GM08714 (cell line): ENCODE data around the gene FADS2.

Experiments used
- H3K4me3 ChIP-seq: fragments of 200-500 bp; sonication (Bioruptor generic); 2 replicates; pipeline ENCODE4 v1.5.1; 2014; ENCODE audit warnings: mild to moderate bottlenecking, low read length, inconsistent platforms
- ZNF274 ChIP-seq: IDR thresholded peaks from 2 replicates; pipeline ENCODE4 v1.6.1; 2012; ENCODE audit warnings: mild to moderate bottlenecking, low read depth, low read length

Gene FADS2

GRCh38 chr11:61827571-61828378 lies at the start of gene FADS2:
Gene FADS2, plus strand, starts transcription at chr11:61828300. Its CDS starts 91 bp downstream, at chr11:61828391.
- H3K4me3 ChIP-seq, result peak within 1 kb of the TSS; percentile 79
- no peak for TF ChIP-seq ZNF274

DNA sequence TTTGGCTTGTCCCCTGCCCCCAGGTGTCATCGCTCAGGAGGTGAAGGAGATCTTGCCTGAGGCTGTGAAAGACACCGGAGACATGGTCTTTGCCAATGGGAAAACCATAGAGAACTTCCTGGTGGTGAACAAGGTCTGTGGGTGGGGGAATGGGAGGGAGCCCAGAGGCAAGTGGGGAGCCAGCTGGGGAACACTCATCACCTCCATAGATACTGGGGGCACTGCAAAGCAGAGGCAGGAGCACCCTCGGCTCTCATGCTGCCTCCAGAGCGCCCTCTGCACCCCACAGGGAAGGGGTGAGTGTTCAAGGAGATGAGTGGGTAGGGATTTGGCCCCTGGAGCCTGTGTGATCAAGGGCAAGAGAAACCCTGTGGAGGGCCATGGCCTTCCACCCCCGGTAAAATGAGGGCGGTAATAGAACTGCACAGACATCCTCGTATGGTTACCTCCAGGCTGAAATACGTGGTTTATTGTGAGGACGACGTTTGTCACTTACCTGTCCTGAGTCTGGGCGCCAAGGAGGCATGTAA lies 49.7 kb upstream of the FADS2 start:
- no peak overlapping the region for H3K4me3 ChIP-seq
- no peak for TF ChIP-seq ZNF274

- no peak for TF ChIP-seq ZNF274
These were observed 49.0 kb upstream of the FADS2 start for GRCh38 chr11:61778920-61779650.

DNA sequence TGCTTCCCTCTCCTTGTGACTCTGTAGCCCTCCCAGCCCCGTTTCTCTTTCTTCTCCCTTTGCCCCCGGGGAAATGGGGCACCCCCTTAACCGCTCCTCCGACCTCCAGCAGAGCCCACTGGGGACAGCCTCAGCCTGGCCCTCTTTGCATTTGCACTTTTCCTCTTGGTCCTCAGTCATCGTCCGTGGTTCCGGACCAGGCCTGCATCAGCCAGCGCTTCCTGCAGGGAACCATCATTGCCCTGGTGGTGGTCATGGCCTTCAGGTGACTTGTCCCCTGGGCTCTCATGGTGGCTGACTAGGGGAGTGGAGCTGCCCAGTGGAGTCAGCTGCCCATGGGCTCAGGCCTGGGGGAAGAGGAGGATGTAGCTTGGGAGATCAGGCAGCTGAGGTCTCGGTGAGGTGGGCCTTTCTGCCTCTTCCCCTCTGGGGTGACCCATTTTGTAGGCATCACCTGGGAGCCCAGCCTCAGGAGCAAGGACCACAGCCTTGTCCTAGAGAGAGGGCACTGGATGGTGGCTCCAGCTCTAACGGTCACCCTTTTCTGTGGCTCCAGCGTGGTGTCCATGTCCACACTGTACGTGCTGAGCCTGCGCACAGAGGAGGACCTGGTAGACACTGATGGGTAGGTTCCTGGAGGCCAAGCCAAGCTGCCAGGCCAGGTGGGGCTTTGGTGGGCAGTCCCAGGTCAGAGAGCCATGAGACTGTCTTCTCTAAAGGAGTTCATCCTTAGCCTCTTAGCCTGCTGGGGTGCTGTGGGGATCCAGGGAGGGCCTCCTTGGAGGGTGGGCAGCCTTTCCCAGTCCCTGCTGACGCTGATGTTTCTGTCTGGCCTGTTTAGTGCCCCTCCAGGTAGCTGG lies 48.2 kb upstream of the FADS2 start:
- H3K4me3 ChIP-seq, result no peak overlapping the region
- TF ChIP-seq ZNF274, result no peak

More at GRCh38 chr11:61778920-61779650, 49.0 kb upstream of the FADS2 start:
- H3K4me3 ChIP-seq, result no peak overlapping the region

- TF ChIP-seq ZNF274, result no peak
These were observed 47.4 kb upstream of the FADS2 start for GRCh38 chr11:61780581-61781162.

DNA sequence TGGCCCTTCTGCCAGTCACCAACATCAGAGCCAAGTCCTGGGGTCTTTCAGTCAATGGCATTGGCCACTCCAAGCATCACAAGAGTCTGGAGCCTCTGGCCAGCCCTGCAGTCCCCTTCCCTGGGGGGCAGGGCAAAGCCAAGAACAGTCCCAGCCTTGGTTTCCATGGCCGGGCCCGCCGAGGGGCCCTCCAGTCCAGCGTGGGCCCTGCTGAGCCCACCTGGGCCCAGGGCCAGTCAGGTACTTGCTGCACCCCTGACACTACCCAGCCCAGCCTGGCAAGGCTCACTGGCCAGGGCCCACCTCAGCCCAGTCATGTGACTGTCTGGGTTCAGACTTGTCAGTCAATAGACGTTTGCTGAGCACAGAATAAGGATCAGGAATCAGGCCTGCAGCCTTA lies 46.5 kb upstream of the FADS2 start:
- TF ChIP-seq ZNF274, result no peak
- no peak overlapping the region for H3K4me3 ChIP-seq

More at GRCh38 chr11:61780581-61781162, 47.4 kb upstream of the FADS2 start:
- H3K4me3 ChIP-seq, result no peak overlapping the region

DNA sequence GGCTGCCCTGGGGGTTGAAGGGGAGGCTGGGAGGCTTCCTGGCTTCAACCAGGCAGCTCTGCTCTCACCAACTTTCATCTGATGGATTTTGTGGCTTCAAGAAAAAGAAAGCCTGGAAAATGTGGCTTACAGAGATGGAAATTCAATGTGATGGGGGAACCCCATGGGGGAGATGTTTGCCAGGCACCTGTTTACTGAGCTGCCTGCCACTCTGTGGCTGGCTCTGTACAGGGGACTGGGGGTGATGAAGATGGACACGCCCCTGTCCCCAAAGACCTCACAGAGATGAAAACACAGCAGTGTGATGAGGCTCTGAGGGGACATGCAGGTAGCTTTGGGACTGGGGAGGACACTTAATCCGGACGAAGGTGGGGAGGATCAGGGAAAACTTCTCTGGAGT lies 45.8 kb upstream of the FADS2 start:
- no peak overlapping the region for H3K4me3 ChIP-seq
- no peak for TF ChIP-seq ZNF274

DNA sequence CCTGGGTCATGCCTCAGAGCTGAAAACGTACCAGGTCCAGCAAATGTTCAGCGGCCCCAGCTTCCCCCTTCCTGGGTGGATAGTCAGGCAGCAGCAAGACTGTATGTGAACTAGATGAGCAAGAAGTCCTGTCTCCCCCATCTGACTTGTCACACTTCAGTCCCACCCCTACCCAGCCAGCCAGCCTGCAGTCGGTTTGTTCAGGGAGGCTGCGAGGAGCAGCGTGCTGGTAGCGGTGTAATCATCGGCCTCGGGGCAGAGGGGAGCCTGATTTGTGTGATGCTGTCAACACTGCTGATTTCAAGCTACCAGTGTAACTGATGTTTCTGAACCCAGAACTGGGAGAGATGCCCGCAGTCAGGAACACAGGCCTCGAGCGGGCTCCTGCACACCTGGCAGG lies 45.3 kb upstream of the FADS2 start:
- TF ChIP-seq ZNF274, result no peak
- H3K4me3 ChIP-seq, result no peak overlapping the region

DNA sequence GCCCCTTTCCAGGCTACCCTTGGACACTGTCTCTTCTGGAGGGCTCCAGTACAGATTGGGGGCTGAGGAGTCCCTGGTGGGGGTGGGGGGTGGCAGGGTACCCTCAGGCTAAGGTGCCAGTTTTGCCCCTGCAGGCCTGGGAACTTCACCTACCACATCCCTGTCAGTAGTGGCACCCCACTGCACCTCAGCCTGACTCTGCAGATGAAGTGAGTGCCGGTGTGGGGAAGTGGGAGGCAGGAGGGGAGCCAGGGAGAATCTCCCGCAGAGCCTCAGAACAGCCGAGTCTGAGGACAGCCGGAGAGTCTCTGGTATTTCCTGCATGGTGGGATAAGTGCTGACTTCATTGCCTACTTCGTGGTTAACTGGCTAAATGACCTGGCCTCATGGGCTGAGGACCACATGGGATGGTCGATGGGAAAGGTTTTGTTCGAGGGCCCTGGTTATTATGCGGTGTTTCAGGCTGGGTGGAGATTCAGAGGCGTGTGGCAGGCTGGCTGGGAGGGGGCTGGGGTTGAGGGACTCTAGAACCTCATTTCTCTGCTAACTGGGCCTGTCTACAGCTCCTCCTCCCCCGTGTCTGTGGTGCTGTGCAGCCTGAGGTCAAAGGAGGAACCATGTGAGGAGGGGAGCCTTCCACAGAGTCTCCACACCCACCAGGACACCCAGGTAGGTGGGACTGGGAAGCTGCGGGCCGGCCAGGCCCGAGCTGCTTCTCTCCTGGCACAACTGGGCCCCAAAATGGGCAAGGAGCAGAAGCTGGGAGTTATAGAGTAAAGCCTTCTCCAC lies 44.2 kb upstream of the FADS2 start:
- TF ChIP-seq ZNF274, result no peak
- no peak overlapping the region for H3K4me3 ChIP-seq

DNA sequence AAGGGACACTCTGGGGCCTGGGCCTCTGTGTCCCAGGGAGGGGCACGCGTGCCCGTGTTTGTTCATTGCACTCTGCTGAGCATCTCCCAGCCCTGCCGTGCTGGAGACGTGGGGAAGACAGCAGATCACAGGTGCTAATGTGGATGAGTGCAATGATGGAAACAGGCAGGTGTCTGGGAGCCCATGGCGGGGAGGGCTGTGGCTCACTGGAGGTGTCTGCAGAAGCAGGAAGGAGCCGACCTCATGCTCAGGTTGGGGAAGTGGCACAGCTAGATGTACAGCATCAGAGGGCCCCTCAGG lies 43.6 kb upstream of the FADS2 start:
- TF ChIP-seq ZNF274, result no peak
- no peak overlapping the region for H3K4me3 ChIP-seq

GRCh38 chr11:61785837-61786402 lies 42.2 kb upstream of the FADS2 start:
- H3K4me3 ChIP-seq, result no peak overlapping the region
- no peak for TF ChIP-seq ZNF274

DNA sequence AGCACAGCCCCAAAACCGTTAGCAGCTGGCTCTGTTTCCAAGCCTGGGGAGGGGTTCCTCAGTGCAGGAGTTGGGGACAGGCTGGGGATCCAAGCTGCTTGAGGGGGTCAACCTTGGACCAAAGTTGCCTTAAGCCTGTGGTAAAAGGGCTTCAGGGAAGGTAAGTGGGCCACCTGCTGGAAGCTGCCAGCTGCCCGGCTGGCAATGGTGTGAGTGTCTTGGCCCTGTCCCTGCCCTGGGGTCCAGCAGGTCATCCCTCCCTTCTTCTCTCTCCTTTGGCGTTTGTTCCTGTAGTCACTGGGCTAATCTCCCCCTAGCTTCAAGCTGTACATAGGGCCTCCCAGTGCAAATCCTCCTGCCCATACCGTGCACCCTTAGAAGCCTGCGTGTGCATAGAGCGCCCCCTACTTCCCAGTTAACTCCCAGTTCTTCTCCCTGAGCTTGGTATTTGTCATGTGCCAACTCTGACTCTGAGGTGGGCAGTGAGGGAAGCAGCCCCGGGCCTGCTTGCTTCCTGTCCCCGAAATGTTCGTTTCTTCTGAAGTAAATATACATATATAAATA lies 40.1 kb upstream of the FADS2 start:
- H3K4me3 ChIP-seq, result no peak overlapping the region
- no peak for TF ChIP-seq ZNF274
